ENCODE measurements around the gene GFOD1. TPM values are rescaled to one million over a fixed set of nuclear protein-coding genes. Genes with fewer than 3 reads are reported as not detected.

GFOD1 gene
- polyA plus RNA-seq, 1 donor from 2014 or later: 7.0 TPM

DNA sequence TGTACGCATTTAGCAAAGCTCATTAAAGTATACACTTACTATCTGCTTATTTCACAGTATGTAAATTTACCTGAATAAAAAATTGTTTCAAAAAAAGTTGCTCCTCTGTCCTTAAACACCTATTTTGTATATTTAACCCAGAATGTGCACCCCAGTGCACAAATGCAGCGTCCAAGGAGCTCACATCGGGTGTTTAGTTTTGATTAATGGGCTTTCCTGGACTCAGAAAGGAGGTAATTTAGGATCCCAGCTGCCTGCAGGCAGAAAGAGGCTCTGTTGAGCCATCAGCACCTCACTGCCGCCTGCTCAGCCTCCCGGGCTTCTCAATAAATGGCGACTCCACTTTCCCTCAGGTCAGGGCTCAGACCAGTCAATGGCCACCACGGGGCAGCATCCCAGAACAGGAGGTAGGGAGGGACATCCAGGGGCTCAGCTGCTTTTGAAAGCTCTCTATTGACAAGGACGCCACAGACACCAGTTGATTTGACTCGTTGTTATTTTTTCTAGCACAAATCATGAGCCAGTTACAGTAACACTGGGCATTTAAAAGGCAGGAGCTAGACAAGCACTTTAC lies 88.9 kb downstream of the GFOD1 start:
- Histone ChIP-seq H3K27me3 (ENCODE audit: insufficient read depth, low read depth, low read length) (no peaks in the 10 kb centered on the region), H3K9me2 (ENCODE audit: insufficient read depth, low read length) (no peaks in the 10 kb centered on the region), H2AFZ (ENCODE audit: low read depth, low read length) (no peak overlapping the region), H3F3A (ENCODE audit: insufficient read depth, low read length, poor library complexity, severe bottlenecking) (no peaks in the 10 kb centered on the region), H4K20me1 (ENCODE audit: insufficient read depth) (no peaks in the 10 kb centered on the region), H3K4me3 (ENCODE audit: low read length) (no peak overlapping the region), H3K4me2 (ENCODE audit: low read length) (no peak overlapping the region), H3K79me2 (replicated peaks; ENCODE audit: insufficient read depth, low read length) (no peaks in the 10 kb centered on the region), H3K36me3 (ENCODE audit: insufficient read depth, low read length) (no peaks in the 10 kb centered on the region), H3K27ac (ENCODE audit: low read length) (no peak overlapping the region), H3K9me3 (ENCODE audit: low read length) (no peaks in the 10 kb centered on the region), H3K9ac (ENCODE audit: low read length) (no peak overlapping the region)
- TF ChIP-seq EP300 (conservative IDR thresholded peaks at IDR 0.05; ENCODE audit: poor library complexity, severe bottlenecking): no peak
- TF ChIP-seq RAD21 (conservative IDR thresholded peaks at IDR 0.05): no peak
- TF ChIP-seq, protein P1, sequence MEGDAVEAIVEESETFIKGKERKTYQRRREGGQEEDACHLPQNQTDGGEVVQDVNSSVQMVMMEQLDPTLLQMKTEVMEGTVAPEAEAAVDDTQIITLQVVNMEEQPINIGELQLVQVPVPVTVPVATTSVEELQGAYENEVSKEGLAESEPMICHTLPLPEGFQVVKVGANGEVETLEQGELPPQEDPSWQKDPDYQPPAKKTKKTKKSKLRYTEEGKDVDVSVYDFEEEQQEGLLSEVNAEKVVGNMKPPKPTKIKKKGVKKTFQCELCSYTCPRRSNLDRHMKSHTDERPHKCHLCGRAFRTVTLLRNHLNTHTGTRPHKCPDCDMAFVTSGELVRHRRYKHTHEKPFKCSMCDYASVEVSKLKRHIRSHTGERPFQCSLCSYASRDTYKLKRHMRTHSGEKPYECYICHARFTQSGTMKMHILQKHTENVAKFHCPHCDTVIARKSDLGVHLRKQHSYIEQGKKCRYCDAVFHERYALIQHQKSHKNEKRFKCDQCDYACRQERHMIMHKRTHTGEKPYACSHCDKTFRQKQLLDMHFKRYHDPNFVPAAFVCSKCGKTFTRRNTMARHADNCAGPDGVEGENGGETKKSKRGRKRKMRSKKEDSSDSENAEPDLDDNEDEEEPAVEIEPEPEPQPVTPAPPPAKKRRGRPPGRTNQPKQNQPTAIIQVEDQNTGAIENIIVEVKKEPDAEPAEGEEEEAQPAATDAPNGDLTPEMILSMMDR (IDR thresholded peaks at IDR 0.05; ENCODE audit: poor library complexity, severe bottlenecking): no peak
- no peak for TF ChIP-seq MXI1 (conservative IDR thresholded peaks at IDR 0.05; ENCODE audit: poor library complexity, severe bottlenecking)
- TF ChIP-seq TAF1 (IDR thresholded peaks at IDR 0.05; ENCODE audit: low read depth): no peak
- TF ChIP-seq SMC3 (conservative IDR thresholded peaks at IDR 0.05; ENCODE audit: poor library complexity): no peak
- no peak for TF ChIP-seq EZH2 (IDR thresholded peaks at IDR 0.05; ENCODE audit: borderline replicate concordance, insufficient read depth, low read length, poor library complexity, severe bottlenecking)
- TF ChIP-seq, protein P2, sequence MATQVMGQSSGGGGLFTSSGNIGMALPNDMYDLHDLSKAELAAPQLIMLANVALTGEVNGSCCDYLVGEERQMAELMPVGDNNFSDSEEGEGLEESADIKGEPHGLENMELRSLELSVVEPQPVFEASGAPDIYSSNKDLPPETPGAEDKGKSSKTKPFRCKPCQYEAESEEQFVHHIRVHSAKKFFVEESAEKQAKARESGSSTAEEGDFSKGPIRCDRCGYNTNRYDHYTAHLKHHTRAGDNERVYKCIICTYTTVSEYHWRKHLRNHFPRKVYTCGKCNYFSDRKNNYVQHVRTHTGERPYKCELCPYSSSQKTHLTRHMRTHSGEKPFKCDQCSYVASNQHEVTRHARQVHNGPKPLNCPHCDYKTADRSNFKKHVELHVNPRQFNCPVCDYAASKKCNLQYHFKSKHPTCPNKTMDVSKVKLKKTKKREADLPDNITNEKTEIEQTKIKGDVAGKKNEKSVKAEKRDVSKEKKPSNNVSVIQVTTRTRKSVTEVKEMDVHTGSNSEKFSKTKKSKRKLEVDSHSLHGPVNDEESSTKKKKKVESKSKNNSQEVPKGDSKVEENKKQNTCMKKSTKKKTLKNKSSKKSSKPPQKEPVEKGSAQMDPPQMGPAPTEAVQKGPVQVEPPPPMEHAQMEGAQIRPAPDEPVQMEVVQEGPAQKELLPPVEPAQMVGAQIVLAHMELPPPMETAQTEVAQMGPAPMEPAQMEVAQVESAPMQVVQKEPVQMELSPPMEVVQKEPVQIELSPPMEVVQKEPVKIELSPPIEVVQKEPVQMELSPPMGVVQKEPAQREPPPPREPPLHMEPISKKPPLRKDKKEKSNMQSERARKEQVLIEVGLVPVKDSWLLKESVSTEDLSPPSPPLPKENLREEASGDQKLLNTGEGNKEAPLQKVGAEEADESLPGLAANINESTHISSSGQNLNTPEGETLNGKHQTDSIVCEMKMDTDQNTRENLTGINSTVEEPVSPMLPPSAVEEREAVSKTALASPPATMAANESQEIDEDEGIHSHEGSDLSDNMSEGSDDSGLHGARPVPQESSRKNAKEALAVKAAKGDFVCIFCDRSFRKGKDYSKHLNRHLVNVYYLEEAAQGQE (IDR thresholded peaks at IDR 0.05; ENCODE audit: borderline replicate concordance): no peak
- no peak for TF ChIP-seq POLR2AphosphoS5 (IDR thresholded peaks at IDR 0.05)

DNA sequence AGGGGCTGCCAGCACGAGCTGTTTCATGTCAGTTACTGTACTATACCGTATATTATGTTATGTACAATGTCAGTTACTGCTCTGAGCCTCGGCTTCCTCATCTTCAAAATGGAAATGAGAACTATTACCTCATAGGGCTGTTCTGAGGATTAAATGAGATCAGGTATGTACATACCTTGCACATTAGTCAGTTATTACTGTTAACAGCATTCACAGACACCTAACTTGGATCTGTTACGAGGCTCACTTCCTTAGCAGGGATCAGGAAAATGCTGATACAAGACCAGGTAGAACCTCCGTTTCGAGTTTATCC lies 89.4 kb downstream of the GFOD1 start:
- Histone ChIP-seq H3K9me2 (ENCODE audit: insufficient read depth, low read length) (no peaks in the 10 kb centered on the region), H3F3A (ENCODE audit: insufficient read depth, low read length, poor library complexity, severe bottlenecking) (no peaks in the 10 kb centered on the region), H3K27ac (ENCODE audit: low read length) (no peak overlapping the region), H3K9ac (ENCODE audit: low read length) (no peak overlapping the region), H3K79me2 (replicated peaks; ENCODE audit: insufficient read depth, low read length) (no peaks in the 10 kb centered on the region), H2AFZ (ENCODE audit: low read depth, low read length) (no peak overlapping the region), H4K20me1 (ENCODE audit: insufficient read depth) (no peaks in the 10 kb centered on the region), H3K9me3 (ENCODE audit: low read length) (no peaks in the 10 kb centered on the region), H3K27me3 (ENCODE audit: insufficient read depth, low read depth, low read length) (no peaks in the 10 kb centered on the region), H3K4me3 (ENCODE audit: low read length) (no peak overlapping the region), H3K4me2 (ENCODE audit: low read length) (no peak overlapping the region), H3K36me3 (ENCODE audit: insufficient read depth, low read length) (no peaks in the 10 kb centered on the region)
- no peak for TF ChIP-seq POLR2AphosphoS5 (IDR thresholded peaks at IDR 0.05)
- TF ChIP-seq SMC3 (conservative IDR thresholded peaks at IDR 0.05; ENCODE audit: poor library complexity): no peak
- no peak for TF ChIP-seq RAD21 (conservative IDR thresholded peaks at IDR 0.05)
- no peak for TF ChIP-seq MXI1 (conservative IDR thresholded peaks at IDR 0.05; ENCODE audit: poor library complexity, severe bottlenecking)
- TF ChIP-seq, protein P1 (IDR thresholded peaks at IDR 0.05; ENCODE audit: poor library complexity, severe bottlenecking): peak; percentile 1
- TF ChIP-seq, protein P2 (IDR thresholded peaks at IDR 0.05; ENCODE audit: borderline replicate concordance): no peak
- no peak for TF ChIP-seq EZH2 (IDR thresholded peaks at IDR 0.05; ENCODE audit: borderline replicate concordance, insufficient read depth, low read length, poor library complexity, severe bottlenecking)
- TF ChIP-seq EP300 (conservative IDR thresholded peaks at IDR 0.05; ENCODE audit: poor library complexity, severe bottlenecking): no peak
- TF ChIP-seq TAF1 (IDR thresholded peaks at IDR 0.05; ENCODE audit: low read depth): no peak
